DOHH2 (cell line): ENCODE results near the gene SORL1.

Experiments
- EZH2phosphoT487 ChIP-seq: fragments of 200-600 bp; sonication (generic); IDR thresholded peaks from 2 replicates; pipeline ENCODE4 v1.6.1; 2017; ENCODE audit warnings: borderline replicate concordance, mild to moderate bottlenecking, antibody characterized with exemption, low read length, moderate library complexity, mixed read lengths
- TF ChIP-seq, protein P1 (sequence below): fragments of 200-600 bp; sonication (generic); IDR thresholded peaks from one replicate; pipeline ENCODE4 v1.5.1; 2014; ENCODE audit warnings: antibody characterized with exemption, mild to moderate bottlenecking, low read depth, low read length; ENCODE audit not compliant: poor library complexity, severe bottlenecking

GRCh38 chr11:121587182-121587581 is 135.1 kb downstream of the SORL1 start:
- TF ChIP-seq, protein P1, sequence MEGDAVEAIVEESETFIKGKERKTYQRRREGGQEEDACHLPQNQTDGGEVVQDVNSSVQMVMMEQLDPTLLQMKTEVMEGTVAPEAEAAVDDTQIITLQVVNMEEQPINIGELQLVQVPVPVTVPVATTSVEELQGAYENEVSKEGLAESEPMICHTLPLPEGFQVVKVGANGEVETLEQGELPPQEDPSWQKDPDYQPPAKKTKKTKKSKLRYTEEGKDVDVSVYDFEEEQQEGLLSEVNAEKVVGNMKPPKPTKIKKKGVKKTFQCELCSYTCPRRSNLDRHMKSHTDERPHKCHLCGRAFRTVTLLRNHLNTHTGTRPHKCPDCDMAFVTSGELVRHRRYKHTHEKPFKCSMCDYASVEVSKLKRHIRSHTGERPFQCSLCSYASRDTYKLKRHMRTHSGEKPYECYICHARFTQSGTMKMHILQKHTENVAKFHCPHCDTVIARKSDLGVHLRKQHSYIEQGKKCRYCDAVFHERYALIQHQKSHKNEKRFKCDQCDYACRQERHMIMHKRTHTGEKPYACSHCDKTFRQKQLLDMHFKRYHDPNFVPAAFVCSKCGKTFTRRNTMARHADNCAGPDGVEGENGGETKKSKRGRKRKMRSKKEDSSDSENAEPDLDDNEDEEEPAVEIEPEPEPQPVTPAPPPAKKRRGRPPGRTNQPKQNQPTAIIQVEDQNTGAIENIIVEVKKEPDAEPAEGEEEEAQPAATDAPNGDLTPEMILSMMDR, result no peak
- TF ChIP-seq EZH2phosphoT487, result no peak
